ENCODE data around the gene C16orf95.

GRCh38 chr16:87345726-87346424 lies 28.7 kb upstream of the C16orf95 start:
- no peak for TF ChIP-seq CTCF (IDR thresholded peaks at IDR 0.05)
- no peak for TF ChIP-seq POLR2A (IDR thresholded peaks at IDR 0.05)
